Esophagus muscularis mucosa (tissue), 4 donors: ENCODE measurements around the gene TULP3. TPM values are rescaled to one million over a fixed set of nuclear protein-coding genes. Genes with fewer than 3 reads are reported as not detected.

Experiments used
- DNase-seq: peaks from one replicate; pipeline ENCODE4 v3.0.0-alpha.2; 2017; ENCODE audit errors: extremely low spot score
- H3K27ac ChIP-seq, 4 donors: fragments of 200-600 bp; sonication (generic); replicated peaks in 1 of 4; 1 replicate in 3 of 4; 2 replicates in 1 of 4; pipeline ENCODE4 v1.5.1; 2016 to 2019; ENCODE audit warnings: mild to moderate bottlenecking in 1 of 4
- H3K27me3 ChIP-seq, 4 donors: fragments of 200-600 bp; sonication (generic); one replicate each; pipeline versions ENCODE4 v1.5.1 to v1.6.0; 2016 to 2019
- H3K36me3 ChIP-seq, 4 donors: fragments of 200-600 bp; sonication (generic); one replicate each; pipeline ENCODE4 v1.5.1; 2016 to 2019
- H3K4me1 ChIP-seq, 4 donors: fragments of 200-600 bp; sonication (generic); one replicate each; pipeline ENCODE4 v1.5.1; 2016 to 2019
- H3K4me3 ChIP-seq, 4 donors: fragments of 200-600 bp; sonication (generic); 1 replicate in 2 of 4; 2 replicates in 2 of 4; pipeline ENCODE4 v1.5.1; 2016 to 2019; ENCODE audit warnings: mild to moderate bottlenecking in 4 of 4, moderate library complexity in 1 of 4
- H3K9me3 ChIP-seq, 4 donors: fragments of 200-600 bp; sonication (generic); 1 replicate in 3 of 4; 2 replicates in 1 of 4; pipeline ENCODE4 v1.5.1; 2016 to 2019
- CTCF ChIP-seq, 3 experiments: fragments of 200-600 bp in 2 of 3; fragments of 450-650 bp in 1 of 3; sonication (generic) in 2 of 3; IDR thresholded peaks; one replicate each; pipeline ENCODE4 v1.5.1; 2017 to 2019; ENCODE audit warnings: antibody characterized with exemption in 3 of 3, mild to moderate bottlenecking in 2 of 3, moderate library complexity in 1 of 3
- EP300 ChIP-seq: sonication (generic); formaldehyde crosslinking; IDR thresholded peaks from one replicate; pipeline ENCODE4 v1.6.1; 2017; ENCODE audit warnings: antibody characterized with exemption
- POLR2A ChIP-seq: fragments of 450-650 bp; IDR thresholded peaks from one replicate; pipeline ENCODE4 v1.6.1; 2017; ENCODE audit warnings: antibody characterized with exemption, moderate library complexity, mild to moderate bottlenecking, low read depth
- POLR2AphosphoS5 ChIP-seq, 2 donors: sonication (generic); formaldehyde crosslinking; IDR thresholded peaks; one replicate each; pipeline ENCODE4 v1.6.1; 2017; ENCODE audit warnings: antibody characterized with exemption in 2 of 2
- WGBS: methylation state at CpG from one replicate; pipeline ENCODE4 v1.1.5; 2018; 5-methylcytosine and 5-hydroxymethylcytosine counted together
- intact Hi-C: fragments of 100-400 bp; cut with DNase I; formaldehyde crosslinking; loops from one replicate; pipeline ENCODE4 v1.15.1; 2023
- total RNA-seq, 4 donors: library from RNA; depleted of rRNA; stranded (reverse); fragments of >200 nt; gene quantifications; one replicate each; pipeline versions ENCODE4 v1.1.0 to v1.2.1, GENCODE V29; 2016

The TULP3 gene
- total RNA-seq, 4 donors from 2014 or later, result 19.1 to 35.7 (median 27.4) TPM

GRCh38 chr12:2895051-2895451, 4.4 kb downstream of the TULP3 start:
- no peak for DNase-seq
- intact Hi-C loops, result no loop called here
- no peak overlapping the region for H3K27ac ChIP-seq
- H3K4me1 ChIP-seq, result peaks cover 21 to 61% (median 56%) of the 10 kb centered on the region in 4 donors
- no peaks in the 10 kb centered on the region for H3K36me3 ChIP-seq
- H3K27me3 ChIP-seq, result no peaks in the 10 kb centered on the region
- no peak for TF ChIP-seq POLR2AphosphoS5 (IDR thresholded peaks at IDR 0.05)
- no peaks in the 10 kb centered on the region for H3K9me3 ChIP-seq
- WGBS, result 9% methylated on average over 2 of the region's 2 CpGs
- H3K4me3 ChIP-seq, result no peak overlapping the region

DNA sequence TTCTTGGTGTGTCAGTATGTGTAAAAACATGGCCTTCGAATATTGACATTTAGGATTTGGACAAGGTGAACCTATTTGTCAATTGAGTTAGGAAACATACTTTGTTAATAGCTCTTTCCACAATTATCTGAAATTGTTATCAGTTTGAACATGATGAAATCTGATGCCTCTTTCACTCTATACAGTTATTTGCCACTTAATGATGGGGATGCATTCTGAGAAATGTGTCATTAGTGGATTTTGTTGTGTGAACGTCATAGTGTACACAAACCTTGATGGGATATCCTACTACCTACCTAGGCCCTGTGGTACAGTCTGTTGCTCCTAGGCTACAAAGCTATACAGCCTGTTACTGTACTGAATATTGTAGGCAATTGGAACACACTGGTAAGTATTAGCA, 4.8 kb downstream of the TULP3 start:
- H3K9me3 ChIP-seq, result no peaks in the 10 kb centered on the region
- intact Hi-C loops, result no loop called here
- H3K4me3 ChIP-seq, result no peak overlapping the region
- H3K27ac ChIP-seq, result no peak overlapping the region
- no peaks in the 10 kb centered on the region for H3K27me3 ChIP-seq
- DNase-seq, result no peak
- peaks cover 18 to 57% (median 52%) of the 10 kb centered on the region in 4 donors for H3K4me1 ChIP-seq
- no peak for TF ChIP-seq POLR2A
- TF ChIP-seq POLR2AphosphoS5 (IDR thresholded peaks at IDR 0.05), result no peak
- no peak for TF ChIP-seq EP300
- TF ChIP-seq CTCF (IDR thresholded peaks at IDR 0.05), result no peak
- H3K36me3 ChIP-seq, result no peaks in the 10 kb centered on the region
- WGBS, result 91% methylated on average over 2 of the region's 2 CpGs

GRCh38 chr12:2897418-2897817, 6.7 kb downstream of the TULP3 start:
- Histone ChIP-seq H3K4me1 (peaks cover 14 to 61% (median 51%) of the 10 kb centered on the region in 4 donors), H3K4me3 (no peak overlapping the region), H3K27me3 (no peaks in the 10 kb centered on the region), H3K27ac (no peak overlapping the region), H3K36me3 (no peaks in the 10 kb centered on the region), H3K9me3 (no peaks in the 10 kb centered on the region)
- intact Hi-C loops, result no loop called here
- TF ChIP-seq CTCF (IDR thresholded peaks at IDR 0.05) (no peak), EP300 (no peak), POLR2A (no peak), POLR2AphosphoS5 (IDR thresholded peaks at IDR 0.05) (no peak)
- 98% methylated on average over 5 of the region's 5 CpGs for whole genome bisulfite sequencing
- no peak for DNase-seq

- no peak overlapping the region for H3K4me3 ChIP-seq
- H3K27me3 ChIP-seq, result no peaks in the 10 kb centered on the region
- no peaks in the 10 kb centered on the region for H3K9me3 ChIP-seq
- no peaks in the 10 kb centered on the region for H3K36me3 ChIP-seq
- WGBS, result 95% methylated on average over 8 of the region's 8 CpGs
- intact Hi-C loops, result no loop called here
- peaks cover 9 to 33% (median 25%) of the 10 kb centered on the region in 4 donors for H3K4me1 ChIP-seq
- DNase-seq, result no peak
- no peak overlapping the region for H3K27ac ChIP-seq
- TF ChIP-seq POLR2AphosphoS5 (IDR thresholded peaks at IDR 0.05), result no peak
- no peak for TF ChIP-seq EP300
- TF ChIP-seq CTCF (IDR thresholded peaks at IDR 0.05), result no peak
These were observed 10.0 kb downstream of the TULP3 start for GRCh38 chr12:2900642-2901041.

GRCh38 chr12:2902272-2902880, 11.7 kb downstream of the TULP3 start:
- intact Hi-C loops, result no loop called here
- Histone ChIP-seq H3K4me3 (no peak overlapping the region), H3K9me3 (no peaks in the 10 kb centered on the region), H3K36me3 (no peaks in the 10 kb centered on the region), H3K27ac (no peak overlapping the region), H3K4me1 (peaks cover 4 to 23% (median 10%) of the 10 kb centered on the region in 4 donors), H3K27me3 (no peaks in the 10 kb centered on the region)
- TF ChIP-seq EP300, result no peak
- WGBS, result 50% methylated on average over 4 of the region's 4 CpGs
- no peak for DNase-seq

DNA sequence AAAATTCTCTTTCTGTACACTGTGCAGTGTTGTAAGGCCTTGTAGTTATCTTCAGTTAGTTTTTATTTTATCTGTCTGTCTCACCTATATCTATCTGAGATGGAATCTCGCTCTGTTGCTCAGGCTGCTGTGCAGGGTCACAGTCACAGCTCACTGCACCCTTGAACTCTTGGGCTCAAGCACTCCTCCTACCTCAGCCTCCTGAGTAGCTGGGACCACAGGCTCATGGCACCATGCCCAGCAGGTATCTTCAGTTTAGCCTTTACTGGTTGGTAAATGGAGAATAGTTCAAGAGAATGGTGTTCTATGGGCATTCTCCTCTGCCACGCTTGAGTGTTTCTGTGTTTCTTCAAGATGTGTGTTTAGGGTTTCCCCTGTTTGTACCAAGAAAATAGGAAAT, 13.6 kb downstream of the TULP3 start:
- no peak for TF ChIP-seq CTCF (IDR thresholded peaks at IDR 0.05)
- Histone ChIP-seq H3K9me3 (no peaks in the 10 kb centered on the region), H3K4me3 (no peak overlapping the region), H3K36me3 (no peaks in the 10 kb centered on the region), H3K27ac (no peak overlapping the region), H3K27me3 (no peaks in the 10 kb centered on the region), H3K4me1 (peaks cover 4 to 23% (median 12%) of the 10 kb centered on the region in 4 donors)
- intact Hi-C loops, result no loop called here
- 100% methylated on average over 2 of the region's 2 CpGs for WGBS
- DNase-seq, result no peak
